DOHH2 (cell line): ENCODE measurements around the gene ZFAND2B.

Source experiments
- H3F3A ChIP-seq: fragments of 200-600 bp; sonication (generic), shearing (Covaris generic); 2 replicates; pipeline ENCODE4 v1.6.0; 2016; ENCODE audit warnings: antibody characterized with exemption, mild to moderate bottlenecking; ENCODE audit not compliant: control insufficient read depth, insufficient read depth
- H3K27ac ChIP-seq: fragments of 200-600 bp; sonication (generic); 2 replicates; pipeline ENCODE4 v1.5.1; 2014; ENCODE audit warnings: low read depth, mild to moderate bottlenecking, low read length, moderate library complexity
- H3K27me3 ChIP-seq: fragments of 200-600 bp; sonication (generic); 2 replicates; pipeline ENCODE4 v1.6.1; 2014; ENCODE audit warnings: mild to moderate bottlenecking, low read length, mixed read lengths; ENCODE audit not compliant: control insufficient read depth
- H3K36me3 ChIP-seq: fragments of 200-600 bp; sonication (generic); 2 replicates; pipeline ENCODE4 v1.6.1; 2014; ENCODE audit warnings: mild to moderate bottlenecking, low read length, moderate library complexity, mixed read lengths; ENCODE audit not compliant: control insufficient read depth
- H3K4me1 ChIP-seq: fragments of 200-600 bp; sonication (generic); 2 replicates; pipeline ENCODE4 v1.6.1; 2014; ENCODE audit warnings: mild to moderate bottlenecking, low read length, mixed read lengths; ENCODE audit not compliant: control insufficient read depth
- H3K4me2 ChIP-seq: fragments of 200-600 bp; sonication (generic); 2 replicates; pipeline ENCODE4 v1.6.0; 2014; ENCODE audit warnings: mild to moderate bottlenecking, low read length, moderate library complexity
- H3K4me3 ChIP-seq: fragments of 200-600 bp; sonication (generic); 2 replicates; pipeline ENCODE4 v1.5.1; 2014; ENCODE audit warnings: mild to moderate bottlenecking, low read length, mixed read lengths
- H3K79me2 ChIP-seq: fragments of 200-600 bp; sonication (generic); 2 replicates; pipeline ENCODE4 v1.6.1; 2014; ENCODE audit warnings: mild to moderate bottlenecking, low read length, mixed read lengths; ENCODE audit not compliant: control insufficient read depth
- H3K9me2 ChIP-seq: fragments of 200-600 bp; sonication (generic); replicated peaks from 2 replicates; pipeline ENCODE4 v1.6.1; 2014; ENCODE audit warnings: mild to moderate bottlenecking, low read length, mixed read lengths; ENCODE audit not compliant: control insufficient read depth
- H3K9me3 ChIP-seq: fragments of 200-600 bp; sonication (generic); 2 replicates; pipeline ENCODE4 v1.6.1; 2014; ENCODE audit warnings: antibody characterized with exemption, low read length, mixed read lengths; ENCODE audit not compliant: control insufficient read depth, insufficient read depth
- H4K20me1 ChIP-seq: fragments of 200-600 bp; sonication (generic); 2 replicates; pipeline ENCODE4 v1.6.0; 2014; ENCODE audit warnings: low read depth, mild to moderate bottlenecking, antibody characterized with exemption, low read length, moderate library complexity; ENCODE audit not compliant: control insufficient read depth, insufficient read depth
- EZH2phosphoT487 ChIP-seq: fragments of 200-600 bp; sonication (generic); IDR thresholded peaks from 2 replicates; pipeline ENCODE4 v1.6.1; 2017; ENCODE audit warnings: borderline replicate concordance, mild to moderate bottlenecking, antibody characterized with exemption, low read length, moderate library complexity, mixed read lengths
- TF ChIP-seq, protein P1 (sequence below): fragments of 200-600 bp; sonication (generic); IDR thresholded peaks from one replicate; pipeline ENCODE4 v1.5.1; 2014; ENCODE audit warnings: antibody characterized with exemption, mild to moderate bottlenecking, low read depth, low read length; ENCODE audit not compliant: poor library complexity, severe bottlenecking

ZFAND2B gene

GRCh38 chr2:219215871-219216534 is 9.4 kb downstream of the ZFAND2B start:
- no peak overlapping the region for H3K27ac ChIP-seq
- peaks cover 66% of the 10 kb centered on the region for H3K36me3 ChIP-seq

DNA sequence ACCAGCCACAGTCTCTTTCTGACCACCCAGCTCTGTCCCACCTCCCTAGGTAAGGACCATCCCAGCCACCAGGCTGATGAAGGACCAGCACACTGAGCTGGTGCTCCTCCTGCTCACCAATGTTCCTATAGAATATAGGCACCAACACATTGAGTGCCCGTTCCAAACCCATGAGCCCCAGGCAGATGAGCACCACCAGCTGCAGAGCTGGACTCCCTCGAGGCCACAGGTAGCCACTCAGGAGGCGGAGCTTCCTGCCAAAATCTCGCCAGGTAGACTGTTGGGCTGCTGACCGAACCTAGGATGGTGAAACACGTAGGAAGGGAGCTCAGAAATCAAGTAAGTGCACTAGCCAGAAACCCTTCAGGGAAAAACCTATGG is 9.9 kb downstream of the ZFAND2B start:
- H3K79me2 ChIP-seq: peaks cover 18% of the 10 kb centered on the region
- H3K27ac ChIP-seq: no peak overlapping the region
- peaks cover 66% of the 10 kb centered on the region for H3K36me3 ChIP-seq
- no peaks in the 10 kb centered on the region for H3F3A ChIP-seq
- TF ChIP-seq EZH2phosphoT487: no peak
- TF ChIP-seq, protein P1, sequence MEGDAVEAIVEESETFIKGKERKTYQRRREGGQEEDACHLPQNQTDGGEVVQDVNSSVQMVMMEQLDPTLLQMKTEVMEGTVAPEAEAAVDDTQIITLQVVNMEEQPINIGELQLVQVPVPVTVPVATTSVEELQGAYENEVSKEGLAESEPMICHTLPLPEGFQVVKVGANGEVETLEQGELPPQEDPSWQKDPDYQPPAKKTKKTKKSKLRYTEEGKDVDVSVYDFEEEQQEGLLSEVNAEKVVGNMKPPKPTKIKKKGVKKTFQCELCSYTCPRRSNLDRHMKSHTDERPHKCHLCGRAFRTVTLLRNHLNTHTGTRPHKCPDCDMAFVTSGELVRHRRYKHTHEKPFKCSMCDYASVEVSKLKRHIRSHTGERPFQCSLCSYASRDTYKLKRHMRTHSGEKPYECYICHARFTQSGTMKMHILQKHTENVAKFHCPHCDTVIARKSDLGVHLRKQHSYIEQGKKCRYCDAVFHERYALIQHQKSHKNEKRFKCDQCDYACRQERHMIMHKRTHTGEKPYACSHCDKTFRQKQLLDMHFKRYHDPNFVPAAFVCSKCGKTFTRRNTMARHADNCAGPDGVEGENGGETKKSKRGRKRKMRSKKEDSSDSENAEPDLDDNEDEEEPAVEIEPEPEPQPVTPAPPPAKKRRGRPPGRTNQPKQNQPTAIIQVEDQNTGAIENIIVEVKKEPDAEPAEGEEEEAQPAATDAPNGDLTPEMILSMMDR: no peak
- peaks cover 21% of the 10 kb centered on the region for H3K4me1 ChIP-seq
- peak overlapping the region; percentile 23; the same call in 1 of the 2 replicates for H3K4me2 ChIP-seq
- H3K27me3 ChIP-seq: no peaks in the 10 kb centered on the region
- H3K9me2 ChIP-seq: no peaks in the 10 kb centered on the region
- no peaks in the 10 kb centered on the region for H4K20me1 ChIP-seq
- H3K4me3 ChIP-seq: no peak overlapping the region
- H3K9me3 ChIP-seq: no peaks in the 10 kb centered on the region

More at GRCh38 chr2:219215871-219216534, 9.4 kb downstream of the ZFAND2B start:
- Histone ChIP-seq H3K4me3 (no peak overlapping the region), H3K9me3 (no peaks in the 10 kb centered on the region), H3K79me2 (peaks cover 18% of the 10 kb centered on the region), H3F3A (no peaks in the 10 kb centered on the region), H3K4me1 (peaks cover 21% of the 10 kb centered on the region), H3K4me2 (no peak overlapping the region), H4K20me1 (no peaks in the 10 kb centered on the region), H3K27me3 (no peaks in the 10 kb centered on the region), H3K9me2 (no peaks in the 10 kb centered on the region)
- TF ChIP-seq, protein P1: no peak
- TF ChIP-seq EZH2phosphoT487: no peak

DNA sequence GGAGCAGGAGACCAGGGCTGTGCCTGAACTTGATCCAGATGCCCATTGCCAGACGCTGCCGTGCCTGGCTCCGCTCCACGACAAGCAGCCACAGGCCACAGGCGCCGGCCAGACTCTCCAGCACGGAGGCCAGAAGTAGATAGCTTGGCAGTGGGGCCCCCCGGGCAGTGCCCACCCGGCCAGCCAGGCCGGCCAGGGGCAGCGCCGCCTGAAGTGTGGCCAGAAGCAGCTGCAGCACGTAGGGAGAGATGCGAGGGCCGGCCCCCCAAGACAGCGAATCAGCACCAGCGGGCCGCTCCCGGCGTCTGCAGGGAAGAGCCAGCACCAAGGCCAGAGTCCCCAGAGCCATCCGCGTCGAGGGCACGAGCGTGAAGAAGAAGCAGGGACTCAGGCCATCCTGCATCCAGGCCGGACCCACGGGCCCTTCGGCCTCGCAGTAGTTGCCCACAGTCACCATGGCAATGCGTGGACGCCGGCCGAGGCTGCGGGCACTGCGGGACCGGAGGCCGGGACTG is 11.7 kb downstream of the ZFAND2B start:
- no peaks in the 10 kb centered on the region for H3K9me3 ChIP-seq
- peak overlapping the region; percentile 94 for H3K4me2 ChIP-seq
- peaks cover 21% of the 10 kb centered on the region for H3K4me1 ChIP-seq
- H3K9me2 ChIP-seq: no peaks in the 10 kb centered on the region
- H3F3A ChIP-seq: no peaks in the 10 kb centered on the region
- peaks cover 65% of the 10 kb centered on the region for H3K36me3 ChIP-seq
- no peaks in the 10 kb centered on the region for H4K20me1 ChIP-seq
- no peak for TF ChIP-seq EZH2phosphoT487
- TF ChIP-seq, protein P1: no peak
- H3K27me3 ChIP-seq: no peaks in the 10 kb centered on the region
- peak overlapping the region; percentile 86 for H3K4me3 ChIP-seq
- peak overlapping the region; percentile 4; the same call in 1 of the 2 replicates for H3K27ac ChIP-seq
- H3K79me2 ChIP-seq: peaks cover 18% of the 10 kb centered on the region
